ENCODE data around the gene FSTL4. TPM values are rescaled to one million over a fixed set of nuclear protein-coding genes. Genes with fewer than 3 reads are reported as not detected.

The FSTL4 gene
- total and polyA plus RNA-seq, 2 of the 4 experiments (the other 2 are of a cell fraction): 0.18 TPM; not detected in 1

DNA sequence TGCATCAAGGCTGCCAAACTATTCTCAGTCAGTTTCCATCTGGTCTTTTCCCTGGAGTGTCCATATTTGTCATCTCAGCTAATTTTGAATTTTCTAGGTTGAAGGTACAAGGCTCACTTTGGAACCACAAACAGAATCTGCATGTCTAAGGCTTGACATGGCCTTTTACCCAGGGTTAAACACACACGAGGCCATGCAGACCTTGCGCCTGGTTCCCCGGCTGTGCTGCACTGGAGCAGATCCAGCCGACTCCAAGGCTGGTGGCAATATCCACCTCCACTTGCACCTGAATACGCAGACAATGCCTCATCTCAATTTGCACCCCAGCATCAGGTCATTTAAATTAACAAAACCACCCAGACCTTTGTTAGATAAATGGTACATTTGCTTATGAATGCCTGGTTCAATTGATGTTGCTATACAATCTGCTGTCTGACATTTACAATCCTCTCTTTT is 284.4 kb downstream of the FSTL4 start:
- in situ Hi-C loops (cut with MboI; ENCODE audit: low sequenced_read_pairs): no loop called here
- no TSS peak for BruUV-seq (replicated peaks)
- no peak overlapping the region for H4K5ac ChIP-seq (ENCODE audit: low read depth, low read length)
- POLR2A ChIA-PET (ENCODE audit: unreplicated experiment): no interaction called here
- H4K8ac ChIP-seq (ENCODE audit: low read depth in 2 of 2, low read length in 2 of 2): no peak overlapping the region
- no peak overlapping the region for H2BK15ac ChIP-seq (ENCODE audit: low read depth, low read length)
- no peak overlapping the region for H3K18ac ChIP-seq (ENCODE audit: low read depth, low read length)
- no peaks in the 10 kb centered on the region for H3K36me3 ChIP-seq (ENCODE audit: control insufficient read depth, insufficient read depth, low read length)
- H2AK9ac ChIP-seq (replicated peaks; ENCODE audit: low read depth, low read length, poor library complexity): no peak overlapping the region
- no peak for DNase-seq
- H3K9ac ChIP-seq (ENCODE audit: low read depth, low read length): no peak overlapping the region
- no peak overlapping the region for H2AFZ ChIP-seq (replicated peaks; ENCODE audit: low read length, poor library complexity)
- no peak overlapping the region for H2BK20ac ChIP-seq (ENCODE audit: low read depth, low read length)
- no peak overlapping the region for H3K4me2 ChIP-seq (ENCODE audit: low read depth, low read length)
- H2BK120ac ChIP-seq (ENCODE audit: low read depth, low read length): no peak overlapping the region
- 67% methylated on average over 1 of the region's 5 CpGs; no CpG with 5 or more reads in 1 of the 2 experiments for WGBS, 2 experiments (ENCODE audit: extremely low coverage in 2 of 2, insufficient read length in 1 of 2)
- H3K79me1 ChIP-seq (ENCODE audit: low read depth in 1 of 2, low read length in 2 of 2): no peaks in the 10 kb centered on the region
- H3K14ac ChIP-seq (replicated peaks; ENCODE audit: low read depth, low read length): no peak overlapping the region
- H3K9me3 ChIP-seq (ENCODE audit: control insufficient read depth, insufficient read depth, low read length): no peaks in the 10 kb centered on the region
- no peak overlapping the region for H3K27ac ChIP-seq (ENCODE audit: insufficient read depth, low read length)
- CTCF ChIA-PET: no interaction called here
- peaks cover 39% of the 10 kb centered on the region for H3K27me3 ChIP-seq (ENCODE audit: control insufficient read depth, insufficient read depth, low read length)
- no peak for ATAC-seq (ENCODE audit: low read depth)
- no peak overlapping the region for H3K56ac ChIP-seq (ENCODE audit: extremely low read depth, insufficient read depth, low read length)
- H2BK5ac ChIP-seq (ENCODE audit: low read depth, low read length, poor library complexity, severe bottlenecking): no peak overlapping the region
- no peaks in the 10 kb centered on the region for H3K4me1 ChIP-seq (ENCODE audit: control insufficient read depth, insufficient read depth, low read length)
- dilution Hi-C loops (cut with HindIII; ENCODE audit: low sequenced_read_pairs, unreplicated experiment): no loop called here
- H3K4ac ChIP-seq (ENCODE audit: low read depth, low read length): no peak overlapping the region
- no peaks in the 10 kb centered on the region for H4K20me1 ChIP-seq (ENCODE audit: insufficient read depth, low read length)
- intact Hi-C loops (cut with micrococcal nuclease): no loop called here
- H3K4me3 ChIP-seq (ENCODE audit: insufficient read depth, low read depth, low read length): no peak overlapping the region
- H3K9me1 ChIP-seq (ENCODE audit: insufficient read depth, low read length): no peaks in the 10 kb centered on the region
- H4K91ac ChIP-seq (ENCODE audit: insufficient read depth, low read depth, low read length): no peak overlapping the region
- no peak overlapping the region for H3K23ac ChIP-seq (ENCODE audit: low read depth, low read length)
- H2AK5ac ChIP-seq (ENCODE audit: low read depth, low read length): no peak overlapping the region
- TF ChIP-seq BHLHE40 (IDR thresholded peaks at IDR 0.05; ENCODE audit: low read depth, low read length) (no peak), CHD1 (IDR thresholded peaks at IDR 0.05; ENCODE audit: low read depth, low read length) (no peak), MAFK (IDR thresholded peaks at IDR 0.05; ENCODE audit: low read depth, low read length) (0 out of 2 replicates have a peak, but pooled peaks have one; percentile 33), RFX5 (IDR thresholded peaks at IDR 0.05; ENCODE audit: low read depth, low read length) (no peak), MAZ (IDR thresholded peaks at IDR 0.05; ENCODE audit: borderline replicate concordance, low read depth, low read length) (no peak)

Measured in IMR-90 (cell line).